Thoracic aorta (tissue), 2 donors: ENCODE data around the gene TCN2. TPM values are rescaled to one million over a fixed set of nuclear protein-coding genes. Genes with fewer than 3 reads are reported as not detected.

Source experiments
- ATAC-seq: fragments of 150-250 bp; one replicate; pipeline ENCODE4 v1.8.0; 2017; ENCODE audit warnings: low read depth; ENCODE audit not compliant: insufficient number of reproducible peaks, low FRiP score
- DNase-seq: peaks from one replicate; pipeline ENCODE4 v3.0.0-alpha.2; 2020; ENCODE audit warnings: low spot score
- H3K27ac ChIP-seq, 2 donors: fragments of 200-600 bp; sonication (generic); 1 replicate in 1 of 2; 2 replicates in 1 of 2; pipeline ENCODE4 v1.5.1; 2016; ENCODE audit warnings: mild to moderate bottlenecking in 2 of 2, moderate library complexity in 2 of 2
- H3K27me3 ChIP-seq: fragments of 200-600 bp; sonication (generic); replicated peaks from 2 replicates; pipeline ENCODE4 v1.6.0; 2016; ENCODE audit warnings: mild to moderate bottlenecking; ENCODE audit not compliant: insufficient read depth
- H3K36me3 ChIP-seq: fragments of 200-600 bp; sonication (generic); one replicate; pipeline ENCODE4 v1.5.1; 2016
- H3K4me1 ChIP-seq, 2 donors: fragments of 200-600 bp; sonication (generic); 1 replicate in 1 of 2; 2 replicates in 1 of 2; pipeline versions ENCODE4 v1.5.1 to v1.6.0; 2016; ENCODE audit warnings: low read depth in 2 of 2, mild to moderate bottlenecking in 1 of 2; ENCODE audit not compliant: control insufficient read depth in 1 of 2
- H3K4me3 ChIP-seq: fragments of 200-600 bp; sonication (generic); 2 replicates; pipeline ENCODE4 v1.5.1; 2016; ENCODE audit warnings: mild to moderate bottlenecking
- H3K9me3 ChIP-seq: fragments of 200-600 bp; sonication (generic); 2 replicates; pipeline ENCODE4 v1.5.1; 2016
- total RNA-seq, 2 donors: library from RNA; depleted of rRNA; stranded (reverse); fragments of >200 nt; gene quantifications; one replicate each; pipeline versions ENCODE4 v1.1.0 to v1.2.3, GENCODE V29; 2016
- TF ChIP-seq, protein P1 (sequence below): fragments of 200-600 bp; sonication (generic); IDR thresholded peaks from one replicate; pipeline ENCODE4 v1.5.1; 2019; ENCODE audit warnings: antibody characterized with exemption

The TCN2 gene
- total RNA-seq, 2 donors from 2014 or later: 33.9 to 82.0 TPM

DNA sequence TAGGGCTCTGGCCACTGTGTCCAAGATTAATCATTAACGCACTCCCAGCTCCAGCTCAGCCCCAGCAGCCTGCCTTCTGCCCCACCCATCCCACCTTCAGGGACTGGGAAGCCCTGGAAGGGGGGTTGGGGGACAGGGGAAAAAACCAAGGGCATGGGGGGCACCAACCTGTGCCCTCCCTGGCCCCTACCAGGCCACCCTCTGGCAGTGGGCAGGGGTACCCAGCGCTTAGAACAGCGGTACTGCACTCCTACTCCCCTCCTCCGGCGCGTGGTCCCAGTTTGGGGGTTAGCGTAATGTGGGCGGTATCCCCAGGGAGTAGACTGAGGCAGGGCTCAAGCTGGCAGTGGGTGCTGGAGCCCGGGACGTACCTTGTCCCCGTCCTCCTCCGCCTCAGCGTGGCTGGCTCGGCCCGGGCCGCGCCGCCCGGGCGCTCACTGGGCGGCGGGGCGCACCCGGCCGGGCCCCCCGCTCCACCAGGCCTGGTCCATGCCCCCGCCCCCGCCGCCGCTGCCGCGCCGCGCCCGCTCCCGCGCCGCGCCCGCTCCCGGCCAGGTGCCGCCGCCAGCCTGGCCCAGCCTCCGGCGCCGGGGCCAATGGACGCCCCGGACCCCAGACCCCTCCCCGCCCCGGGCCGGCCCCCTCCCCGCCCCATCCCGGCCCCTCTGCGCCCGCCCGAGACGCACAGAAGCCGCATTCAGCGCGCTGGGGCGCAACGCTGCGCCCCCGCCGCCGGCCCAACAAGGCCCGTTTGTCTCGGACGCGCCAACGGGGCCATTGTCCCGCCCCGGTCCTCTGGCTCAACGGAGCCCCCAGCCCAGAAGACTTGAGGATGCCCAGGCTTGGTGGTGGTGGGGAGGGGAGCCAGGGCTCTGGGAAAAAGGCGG, 32.6 kb upstream of the TCN2 start, which contains the start of gene GAL3ST1:
GAL3ST1 (minus strand) TSS at position 571 of the 887 bp plus-strand sequence. CDS start 17,273 bp downstream, outside the sequence.
- peak within 1 kb of the TSS; percentile 74 to 78 for H3K27ac ChIP-seq

DNA sequence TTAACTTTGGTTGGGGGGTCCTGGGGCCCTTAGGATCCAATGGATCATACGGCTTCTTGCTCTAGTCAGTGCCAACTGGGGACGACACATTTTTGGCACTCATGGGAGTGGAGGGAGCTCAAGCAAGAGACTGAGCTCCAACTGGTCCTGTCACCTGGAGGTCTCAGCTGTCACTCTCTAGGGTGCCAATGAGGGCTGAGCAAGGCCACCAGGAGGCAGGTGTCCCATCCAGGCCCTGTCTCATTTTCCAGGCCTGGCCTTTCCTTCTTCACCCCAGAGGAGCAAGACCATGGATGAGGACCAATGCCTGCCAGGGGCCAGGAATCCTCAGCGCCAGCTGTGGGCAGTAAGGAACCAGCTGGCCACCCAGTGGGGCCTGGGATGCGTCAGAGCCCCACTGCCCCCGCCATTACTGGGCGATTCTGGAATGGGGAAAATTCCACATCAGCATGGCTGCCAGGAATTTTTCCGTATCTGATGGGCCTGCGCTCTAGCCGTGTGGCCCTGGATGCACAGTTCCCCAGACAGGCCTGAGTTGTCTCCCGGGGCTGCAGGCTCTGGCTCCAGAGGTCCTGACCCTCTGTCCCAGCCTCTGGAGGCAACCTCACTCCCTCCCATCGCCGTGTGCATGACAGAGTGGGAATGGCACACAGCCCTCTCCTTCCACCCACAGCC, 31.8 kb upstream of the TCN2 start:
- peaks cover 12 to 28% of the 10 kb centered on the region in 2 donors for H3K4me1 ChIP-seq
- H3K27ac ChIP-seq: peak overlapping the region; percentile 74 to 78
- H3K9me3 ChIP-seq: no peaks in the 10 kb centered on the region
- TF ChIP-seq, protein P1, sequence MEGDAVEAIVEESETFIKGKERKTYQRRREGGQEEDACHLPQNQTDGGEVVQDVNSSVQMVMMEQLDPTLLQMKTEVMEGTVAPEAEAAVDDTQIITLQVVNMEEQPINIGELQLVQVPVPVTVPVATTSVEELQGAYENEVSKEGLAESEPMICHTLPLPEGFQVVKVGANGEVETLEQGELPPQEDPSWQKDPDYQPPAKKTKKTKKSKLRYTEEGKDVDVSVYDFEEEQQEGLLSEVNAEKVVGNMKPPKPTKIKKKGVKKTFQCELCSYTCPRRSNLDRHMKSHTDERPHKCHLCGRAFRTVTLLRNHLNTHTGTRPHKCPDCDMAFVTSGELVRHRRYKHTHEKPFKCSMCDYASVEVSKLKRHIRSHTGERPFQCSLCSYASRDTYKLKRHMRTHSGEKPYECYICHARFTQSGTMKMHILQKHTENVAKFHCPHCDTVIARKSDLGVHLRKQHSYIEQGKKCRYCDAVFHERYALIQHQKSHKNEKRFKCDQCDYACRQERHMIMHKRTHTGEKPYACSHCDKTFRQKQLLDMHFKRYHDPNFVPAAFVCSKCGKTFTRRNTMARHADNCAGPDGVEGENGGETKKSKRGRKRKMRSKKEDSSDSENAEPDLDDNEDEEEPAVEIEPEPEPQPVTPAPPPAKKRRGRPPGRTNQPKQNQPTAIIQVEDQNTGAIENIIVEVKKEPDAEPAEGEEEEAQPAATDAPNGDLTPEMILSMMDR: no peak
- H3K4me3 ChIP-seq: peak overlapping the region; percentile 69
- ATAC-seq (peak; percentile 94), DNase-seq (peak; percentile 25)
- peaks cover 40% of the 10 kb centered on the region for H3K36me3 ChIP-seq
- no peaks in the 10 kb centered on the region for H3K27me3 ChIP-seq

More for the DNA sequence above, 32.6 kb upstream of the TCN2 start, which contains the start of gene GAL3ST1:
- Histone ChIP-seq H3K36me3 (peaks cover 32% of the 10 kb centered on the region), H3K27me3 (no peaks in the 10 kb centered on the region), H3K4me3 (peak within 1 kb of the TSS; percentile 69), H3K9me3 (no peaks in the 10 kb centered on the region), H3K4me1 (peaks cover 12 to 28% of the 10 kb centered on the region in 2 donors)
- ATAC-seq: no peak
- no peak for DNase-seq
- TF ChIP-seq, protein P1: no peak

DNA sequence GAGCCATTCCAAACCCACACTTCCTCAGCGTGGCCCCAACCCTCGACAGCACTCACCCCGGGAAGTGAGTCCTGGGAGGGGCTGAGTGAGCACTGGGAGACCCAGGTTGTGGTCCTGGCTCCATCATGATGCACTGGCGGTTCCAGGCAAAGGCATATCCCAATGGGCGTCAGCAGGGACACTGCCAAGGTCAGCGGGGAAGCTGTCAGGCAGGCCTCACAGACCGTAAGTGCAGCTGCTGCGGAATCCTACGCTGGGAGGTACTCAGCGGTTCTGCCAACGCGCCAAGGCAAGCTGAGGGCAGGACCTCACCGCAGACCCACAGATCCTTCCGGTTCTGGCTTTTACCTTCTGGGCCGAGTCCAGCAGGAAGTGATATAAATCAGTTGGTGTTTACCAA, 31.1 kb upstream of the TCN2 start:
- peak overlapping the region; percentile 69 for H3K4me3 ChIP-seq
- TF ChIP-seq, protein P1: no peak
- no peak for DNase-seq
- H3K27ac ChIP-seq: peak overlapping the region; percentile 74 to 78
- no peak for ATAC-seq
- H3K4me1 ChIP-seq: peaks cover 12 to 28% of the 10 kb centered on the region in 2 donors
- peaks cover 47% of the 10 kb centered on the region for H3K36me3 ChIP-seq
- no peaks in the 10 kb centered on the region for H3K9me3 ChIP-seq
- H3K27me3 ChIP-seq: no peaks in the 10 kb centered on the region

DNA sequence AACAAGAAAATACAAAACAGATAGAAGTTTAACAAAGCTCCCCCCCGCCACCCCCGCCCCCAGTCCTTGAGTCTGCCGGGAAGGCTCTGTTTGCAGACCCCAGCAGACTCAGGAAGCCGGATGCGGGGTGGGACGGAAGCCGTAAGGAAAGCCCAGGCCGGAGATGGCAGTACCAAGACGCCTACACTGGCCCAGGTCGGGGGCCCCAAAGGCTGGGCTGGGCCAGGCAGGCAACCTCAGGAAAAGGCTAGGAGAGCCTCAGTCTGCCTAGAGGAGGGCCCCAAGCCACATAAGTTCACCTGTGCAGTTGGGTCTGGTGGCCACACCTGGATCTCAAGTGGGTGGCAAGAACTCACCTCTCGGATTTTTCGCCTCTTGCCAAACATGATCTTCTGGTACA, 28.5 kb upstream of the TCN2 start:
- DNase-seq (no peak), ATAC-seq (no peak)
- Histone ChIP-seq H3K27ac (no peak overlapping the region), H3K4me3 (no peak overlapping the region), H3K4me1 (peaks cover 12 to 27% of the 10 kb centered on the region in 2 donors), H3K36me3 (peaks cover 72% of the 10 kb centered on the region), H3K27me3 (no peaks in the 10 kb centered on the region), H3K9me3 (no peaks in the 10 kb centered on the region)
- TF ChIP-seq, protein P1: no peak

DNA sequence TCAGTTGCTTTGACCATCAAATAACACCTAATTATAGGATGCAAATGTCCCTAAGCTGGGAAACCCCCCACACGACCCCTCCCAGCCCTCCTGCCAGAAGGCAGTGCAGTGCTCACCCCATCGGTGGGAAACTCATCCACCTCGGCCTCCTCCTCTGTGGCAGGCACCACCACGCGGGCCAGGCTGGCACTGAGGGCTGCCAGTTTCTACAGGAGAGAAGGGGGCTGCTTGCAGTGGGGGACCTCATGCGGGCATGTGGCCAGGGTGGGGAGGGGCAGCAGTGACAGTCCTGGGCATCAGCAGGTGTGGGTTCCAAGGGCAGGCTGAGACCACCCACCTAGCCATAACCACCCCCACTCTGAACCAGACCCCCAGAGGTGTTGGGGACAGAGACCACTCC, 26.1 kb upstream of the TCN2 start:
- H3K4me1 ChIP-seq: peaks cover under 1 to 5% of the 10 kb centered on the region in 2 donors
- no peak overlapping the region for H3K4me3 ChIP-seq
- DNase-seq (no peak), ATAC-seq (no peak)
- no peaks in the 10 kb centered on the region for H3K9me3 ChIP-seq
- H3K27me3 ChIP-seq: no peaks in the 10 kb centered on the region
- H3K36me3 ChIP-seq: peaks cover 96% of the 10 kb centered on the region
- H3K27ac ChIP-seq: no peak overlapping the region
- TF ChIP-seq, protein P1: no peak
